GM18526 (cell line): ENCODE measurements around the gene GALNT17.

Source experiments
- POLR2A ChIP-seq: IDR thresholded peaks from 3 replicates; pipeline ENCODE4 v1.6.1; 2011; ENCODE audit not compliant: insufficient read length; ENCODE audit errors: extremely low read depth

Gene GALNT17

DNA sequence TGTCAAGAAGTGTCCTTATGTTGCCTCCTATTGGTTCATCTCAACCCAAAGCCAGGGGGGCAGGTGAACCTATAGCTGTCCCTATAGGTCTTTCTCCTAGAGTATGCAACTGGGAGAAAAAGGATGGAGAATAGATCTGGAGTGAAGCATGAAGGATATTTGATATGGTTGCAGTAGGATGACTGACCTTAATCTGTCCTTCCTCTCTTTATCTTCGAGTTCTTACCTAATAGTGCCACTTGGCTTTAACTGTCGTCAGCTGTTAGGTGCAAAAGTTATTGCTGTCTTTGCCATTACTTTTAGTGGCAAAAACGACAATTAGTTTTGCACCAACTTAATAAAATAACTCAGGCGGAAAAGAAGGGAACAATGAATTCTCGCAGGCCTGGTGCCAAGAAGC, 196.0 kb downstream of the GALNT17 start:
- no peak for TF ChIP-seq POLR2A

DNA sequence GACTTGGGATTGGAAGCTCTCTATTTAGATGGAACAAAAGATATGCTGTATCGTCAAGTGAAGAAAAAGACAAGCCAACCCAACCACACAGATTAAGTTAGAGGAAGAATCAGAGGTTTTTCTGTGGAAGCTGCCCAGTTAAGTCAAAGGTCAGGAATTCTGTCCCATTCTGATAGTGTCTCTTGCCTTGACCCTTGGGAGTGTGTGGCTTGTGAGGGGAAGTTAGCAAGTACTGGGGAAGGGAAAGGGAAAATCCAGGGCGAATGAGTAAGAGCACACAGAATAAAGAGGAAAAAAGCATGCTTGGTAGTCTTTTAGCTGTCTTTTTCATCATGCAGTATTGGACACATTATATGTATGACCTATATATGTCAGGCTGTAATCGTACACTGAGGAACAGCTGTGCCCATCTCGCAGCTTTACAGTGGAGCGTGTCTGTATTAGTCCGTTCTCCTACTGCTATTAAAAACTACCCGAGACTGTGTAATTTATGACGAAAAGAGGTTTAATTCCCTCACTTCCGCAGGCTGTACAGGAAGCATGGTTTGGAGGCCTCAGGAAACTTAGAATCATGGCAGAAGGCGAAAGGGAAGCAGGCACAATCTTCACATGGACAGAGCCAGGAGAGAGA, 197.2 kb downstream of the GALNT17 start:
- no peak for TF ChIP-seq POLR2A

DNA sequence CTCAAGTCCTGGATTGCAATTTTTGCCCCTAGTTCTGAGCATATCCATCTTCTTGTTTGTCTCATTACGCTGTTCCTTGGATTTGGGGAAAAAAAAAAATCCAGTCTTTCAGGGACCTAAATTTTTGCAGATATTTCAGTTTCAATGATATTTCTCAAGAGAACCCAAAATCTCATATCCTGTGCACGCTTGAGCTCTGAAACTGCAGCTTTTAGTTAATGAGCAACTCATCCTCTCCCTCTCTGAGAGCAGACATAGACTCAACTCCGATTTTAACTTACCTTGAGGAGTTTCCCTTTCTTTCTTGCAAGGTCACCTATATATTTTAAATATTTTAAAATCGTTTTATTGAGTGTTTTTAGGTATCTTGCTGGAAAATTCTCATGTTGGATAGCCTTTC, 200.3 kb downstream of the GALNT17 start:
- TF ChIP-seq POLR2A, result no peak

DNA sequence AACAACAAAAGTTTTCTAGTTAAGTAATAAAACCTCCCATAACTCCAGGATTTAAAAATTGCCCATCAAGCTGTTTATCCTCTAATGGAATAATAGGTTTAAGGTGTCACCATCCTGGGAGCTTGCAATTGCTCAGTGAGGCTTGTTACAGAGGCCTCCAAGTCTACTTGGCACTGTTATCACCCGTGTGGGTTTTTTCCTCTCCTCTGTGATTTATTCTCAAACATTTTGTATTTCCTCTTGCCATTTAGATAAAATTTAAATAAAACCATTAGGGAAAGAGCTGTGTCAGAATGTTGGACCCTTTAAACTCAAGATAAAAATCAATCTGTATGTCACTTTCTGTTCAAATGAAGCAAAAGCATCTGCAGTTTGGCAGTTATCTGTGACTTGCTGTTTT, 202.6 kb downstream of the GALNT17 start:
- TF ChIP-seq POLR2A, result no peak

DNA sequence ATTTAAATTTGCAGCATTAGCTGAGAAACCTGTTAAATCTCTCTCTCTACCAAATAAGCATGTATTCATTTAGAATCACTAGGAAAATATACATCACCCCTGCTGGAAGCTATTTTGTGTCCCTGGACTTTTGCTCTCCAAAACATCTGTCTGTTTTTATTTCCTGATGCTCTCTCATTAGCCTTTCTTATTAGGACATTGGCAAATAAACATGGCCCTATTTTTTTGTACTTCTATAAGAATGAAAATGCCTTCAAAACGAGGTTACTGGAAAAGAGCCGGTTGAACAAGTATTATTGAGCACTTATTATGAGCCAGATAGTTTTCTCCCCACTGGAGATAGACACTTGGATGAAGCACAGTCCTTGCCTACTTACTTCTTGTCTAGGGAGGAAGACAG, 206.9 kb downstream of the GALNT17 start:
- TF ChIP-seq POLR2A, result no peak

DNA sequence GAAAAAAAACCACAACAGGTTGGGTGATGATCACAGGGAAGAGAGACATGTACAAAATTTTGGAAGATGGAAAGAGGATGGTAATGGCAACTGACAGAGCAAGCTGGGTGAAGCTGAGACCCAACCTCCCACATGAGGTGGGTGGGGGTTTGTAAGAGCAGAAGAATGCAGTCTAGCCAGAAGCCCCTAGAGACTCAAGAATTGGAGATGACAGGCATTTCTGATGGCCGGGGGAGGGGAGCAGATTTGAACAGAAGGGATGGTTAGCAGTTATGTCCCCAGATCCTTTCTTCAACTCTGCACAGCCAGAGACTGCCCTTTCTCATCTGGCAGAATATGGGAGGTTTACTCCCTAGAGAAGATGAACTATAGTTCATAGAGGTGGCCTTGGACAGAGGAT, 208.0 kb downstream of the GALNT17 start:
- no peak for TF ChIP-seq POLR2A

DNA sequence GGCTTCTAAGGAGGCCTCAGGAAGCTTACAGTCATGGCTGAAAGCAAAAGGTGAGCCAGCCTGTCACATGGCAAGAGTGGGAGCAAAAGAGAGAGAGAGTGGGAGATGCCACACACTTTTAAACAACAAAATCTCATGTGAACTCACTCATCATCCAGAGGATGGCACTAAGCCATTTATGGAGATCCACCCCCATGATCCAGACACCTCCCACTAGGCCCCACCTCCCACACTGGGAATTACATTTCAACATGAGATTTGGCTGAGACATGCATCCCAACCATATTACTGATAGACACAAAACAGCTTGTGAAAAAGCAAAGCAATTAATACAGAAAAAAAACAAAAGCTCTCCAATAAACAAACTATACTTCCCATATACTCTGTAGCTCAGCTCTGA, 210.3 kb downstream of the GALNT17 start:
- TF ChIP-seq POLR2A, result no peak

DNA sequence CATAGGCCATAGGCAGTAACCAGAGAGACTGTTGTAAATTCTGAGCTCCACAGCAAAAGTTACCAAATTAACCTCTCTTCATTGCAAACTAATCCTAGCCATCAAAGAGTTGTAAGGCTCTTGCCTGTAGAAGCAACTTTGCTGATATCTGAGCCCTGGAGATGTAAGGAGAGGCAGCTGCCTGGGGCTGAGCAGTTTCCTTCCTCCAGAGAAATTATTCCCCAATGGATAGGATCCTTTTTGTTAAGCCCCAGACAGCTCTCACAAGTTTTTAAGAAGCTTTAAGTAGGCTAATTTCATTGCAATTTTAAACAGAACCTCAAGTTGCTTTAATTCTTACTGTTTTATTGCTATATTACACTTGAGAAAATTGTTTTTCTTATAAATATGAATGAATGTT, 211.1 kb downstream of the GALNT17 start:
- no peak for TF ChIP-seq POLR2A

DNA sequence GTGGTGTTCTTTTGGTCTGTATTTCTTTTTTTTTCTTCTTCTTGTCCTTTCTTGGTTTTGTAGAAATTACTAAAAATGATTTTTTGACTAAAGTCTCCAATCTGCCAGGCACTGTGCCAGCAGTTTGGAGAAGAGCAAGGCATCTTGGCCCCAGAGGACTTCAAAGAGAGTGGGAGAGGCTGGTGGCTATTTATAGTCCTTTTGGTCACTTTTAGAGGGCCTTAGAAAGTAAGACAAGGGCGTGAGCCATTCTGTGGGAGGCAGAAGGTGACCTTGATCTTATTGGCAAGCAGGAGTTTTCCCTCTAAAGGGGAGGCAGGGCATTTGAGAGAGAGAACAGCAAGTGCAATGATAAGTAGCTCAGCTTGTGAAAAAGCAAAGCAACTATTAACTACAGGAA, 211.9 kb downstream of the GALNT17 start:
- TF ChIP-seq POLR2A, result no peak

DNA sequence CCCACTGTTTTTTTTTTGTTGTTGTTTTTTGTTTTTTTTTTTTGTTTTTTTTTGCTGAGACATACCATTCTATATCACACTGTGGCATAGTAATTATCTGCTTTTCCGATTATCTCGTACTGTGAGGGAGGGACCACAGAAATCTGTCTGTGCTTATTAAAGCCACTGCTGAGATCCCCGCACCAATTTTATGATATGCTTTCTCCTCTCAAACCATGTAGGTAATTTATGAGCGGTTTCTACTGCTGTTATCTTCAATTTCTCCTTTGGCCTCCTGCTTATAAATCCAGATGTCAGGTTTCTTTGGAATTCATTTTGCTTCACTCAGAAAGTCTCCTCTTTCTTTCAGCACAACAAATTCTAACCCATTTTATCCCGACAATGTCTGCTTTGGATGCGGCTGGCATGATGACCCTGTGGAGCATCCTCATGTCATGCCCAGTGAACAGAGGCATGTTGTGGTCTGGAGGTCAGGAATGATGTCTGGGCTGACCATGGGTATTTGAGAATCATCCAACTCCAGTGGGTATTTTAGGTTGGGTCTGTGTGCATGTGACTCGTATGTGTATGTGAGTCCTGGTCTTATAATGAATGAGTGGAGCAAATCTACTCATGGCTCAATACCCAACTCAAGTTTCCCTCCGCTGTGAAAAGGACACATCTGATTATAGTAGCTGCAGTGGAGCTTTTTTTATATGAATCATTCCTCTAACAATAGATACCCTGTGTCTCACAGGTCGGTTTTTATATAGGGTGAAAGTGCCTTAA, 213.4 kb downstream of the GALNT17 start:
- no peak for TF ChIP-seq POLR2A

DNA sequence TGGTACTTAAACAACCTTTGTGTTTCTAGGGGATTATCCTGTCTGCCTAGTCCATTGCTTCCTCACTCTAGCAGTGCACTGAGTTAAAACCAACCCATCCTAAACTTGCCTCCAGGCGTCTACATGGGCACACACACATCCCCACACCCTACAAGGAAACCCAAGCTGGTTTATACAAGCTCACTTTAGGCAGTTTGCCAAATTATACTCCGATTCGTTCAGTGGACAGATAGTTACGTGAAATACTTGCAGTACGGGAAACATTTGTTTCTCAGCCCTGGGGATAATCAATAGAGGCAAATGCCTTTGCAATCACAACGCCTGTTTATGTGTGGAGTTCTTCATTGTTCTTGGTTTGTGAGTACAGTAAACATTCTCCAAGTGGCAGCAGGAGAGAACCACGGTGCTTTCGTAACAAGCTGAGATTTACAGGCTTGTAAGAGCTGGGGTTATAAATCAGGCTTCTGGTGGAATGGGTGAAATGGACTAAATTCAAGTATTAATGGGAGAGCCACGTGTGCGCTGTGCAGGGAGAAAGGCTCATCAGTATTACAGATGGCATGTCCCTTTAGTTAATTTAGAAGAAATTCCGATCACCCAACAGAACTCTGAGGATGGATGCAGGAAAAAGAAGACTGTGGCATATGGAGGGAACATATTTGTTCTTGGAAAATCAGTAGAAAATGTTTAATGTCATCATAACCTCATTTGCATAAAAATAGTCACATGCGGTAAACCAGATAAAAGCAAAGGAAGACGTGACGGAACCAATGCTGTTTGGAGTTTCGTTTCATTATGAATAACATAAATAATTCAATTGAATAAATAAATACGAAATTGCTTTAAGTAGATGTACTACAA, 217.1 kb downstream of the GALNT17 start:
- no peak for TF ChIP-seq POLR2A

DNA sequence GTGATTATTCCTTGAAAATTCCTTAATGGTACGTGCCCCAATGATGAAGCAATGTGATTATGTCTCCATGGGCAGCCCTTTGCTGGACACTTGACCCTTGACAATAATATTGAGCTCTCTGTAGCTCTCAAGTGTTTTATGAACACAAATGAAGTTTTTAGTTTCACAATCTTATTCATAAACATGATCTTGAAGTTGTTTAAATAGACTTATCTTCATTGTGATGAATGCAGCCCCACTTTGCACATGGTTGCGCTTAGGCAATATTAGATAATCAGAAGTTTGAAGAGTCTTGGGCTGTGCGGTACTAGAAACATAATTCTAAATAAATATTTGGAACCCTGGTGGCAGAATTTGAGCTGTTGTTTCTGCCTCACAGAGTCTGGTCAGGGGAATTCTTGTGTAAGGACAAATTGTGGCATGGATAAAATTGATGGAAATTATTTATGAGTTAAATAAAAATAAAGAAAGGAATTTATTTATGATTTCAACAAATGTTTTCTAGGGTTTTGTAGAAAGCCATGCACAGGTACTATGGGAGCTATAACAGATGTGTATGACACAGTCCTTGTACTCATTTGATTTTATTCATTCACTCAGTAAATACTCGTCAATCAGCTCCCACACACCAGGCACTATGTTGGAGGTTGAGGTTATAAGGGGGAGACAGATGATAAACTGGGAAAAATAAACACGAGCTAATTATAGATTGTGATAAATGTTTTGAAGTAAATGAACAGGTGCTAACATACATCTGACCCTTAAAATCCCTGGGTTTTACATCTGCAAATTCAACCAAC, 217.9 kb downstream of the GALNT17 start:
- TF ChIP-seq POLR2A, result no peak

DNA sequence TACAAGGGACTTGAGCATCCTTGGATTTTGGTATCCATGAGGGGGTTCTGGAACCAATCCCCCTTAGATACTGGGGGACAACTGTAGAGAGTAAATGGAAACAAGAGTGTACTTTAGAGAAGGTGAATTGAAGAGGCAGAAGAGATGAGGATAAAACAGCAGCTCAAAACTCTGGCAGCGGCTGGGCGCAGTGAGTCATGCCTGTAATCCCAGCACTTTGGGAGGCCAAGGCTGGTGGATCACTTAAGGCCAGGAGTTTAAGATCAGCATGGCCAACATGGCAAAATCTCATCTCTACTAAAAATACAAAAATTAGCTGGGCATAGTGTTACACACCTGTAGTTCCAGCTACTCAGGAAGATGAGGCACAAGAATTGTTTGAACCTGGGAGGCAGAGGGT, 218.7 kb downstream of the GALNT17 start:
- no peak for TF ChIP-seq POLR2A

DNA sequence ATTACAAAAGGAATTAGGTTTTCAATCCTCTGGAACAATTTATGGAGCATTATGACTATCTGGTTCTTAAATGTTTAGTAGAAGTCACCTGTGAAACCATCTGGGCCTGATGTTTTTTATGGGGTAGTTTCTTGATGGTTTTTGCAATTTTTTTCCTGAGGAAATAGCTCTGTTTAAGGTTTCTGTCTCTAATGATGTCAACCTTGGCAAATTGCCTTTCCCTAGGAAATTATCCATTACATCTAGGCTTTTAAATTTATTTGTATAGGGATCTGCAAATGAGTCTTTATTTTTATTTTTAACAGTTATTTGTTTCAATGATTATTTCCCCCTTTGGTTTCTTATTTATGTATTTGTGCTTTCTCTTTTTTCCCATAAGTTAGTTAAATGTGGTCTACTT, 222.8 kb downstream of the GALNT17 start:
- no peak for TF ChIP-seq POLR2A

DNA sequence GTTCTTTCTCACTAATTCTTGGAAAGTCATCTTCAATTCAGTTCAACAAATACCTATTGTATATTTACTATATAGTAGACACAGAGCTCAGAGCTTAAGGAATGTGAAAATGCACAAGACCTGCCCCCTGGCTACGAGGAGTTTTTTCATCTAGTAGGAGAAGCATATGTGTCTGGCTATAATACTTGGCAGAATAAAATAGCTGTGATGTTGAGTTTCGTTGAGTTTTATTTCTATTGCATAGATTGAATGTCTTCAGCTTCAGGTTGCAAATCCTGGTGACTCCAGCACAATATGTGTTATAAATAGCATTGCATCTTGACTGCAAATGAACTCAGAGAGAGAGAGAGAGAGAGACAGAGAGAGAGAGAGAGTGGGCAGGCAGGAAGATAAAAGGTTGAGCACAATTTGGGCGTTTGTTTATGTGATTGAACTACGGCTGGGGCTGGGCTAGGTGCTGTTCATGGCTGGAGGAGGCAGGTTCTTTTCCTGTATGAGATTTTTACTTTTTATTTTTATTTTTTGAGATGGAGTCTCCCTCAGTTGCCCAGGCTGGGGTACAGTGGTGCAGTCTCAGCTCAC, 229.6 kb downstream of the GALNT17 start:
- no peak for TF ChIP-seq POLR2A
